Measurements from ENCODE around the gene TCHHL1. TPM values are rescaled to one million over a fixed set of nuclear protein-coding genes. Genes with fewer than 3 reads are reported as not detected.

TCHHL1 gene
- total and polyA plus RNA-seq, 2 of the 13 experiments (the other 11 are each of a cell fraction or from before 2014, with no cell fraction given), result not detected

GRCh38 chr1:152110860-152111514 is 22.1 kb upstream of the TCHHL1 start:
- POLR2A ChIA-PET, result no interaction called here
- Histone ChIP-seq H4K20me1 (ENCODE audit: insufficient read depth, low read length) (no peaks in the 10 kb centered on the region), H3K9ac (ENCODE audit: insufficient read depth, low read depth, low read length) (no peak overlapping the region), H3K4me2 (ENCODE audit: low read depth, low read length) (peak overlapping the region; percentile 47; the same call in 1 of the 2 replicates), H3K27ac (ENCODE audit: extremely low read length, insufficient read depth, low read length) (no peak overlapping the region), H3K9me3 (ENCODE audit: low read length) (no peaks in the 10 kb centered on the region), H3K79me2 (ENCODE audit: insufficient read depth, low read length) (no peaks in the 10 kb centered on the region), H2AFZ (ENCODE audit: low read length) (no peak overlapping the region), H3K4me3 (replicated peaks in 1 of 3; ENCODE audit: insufficient read depth in 1 of 3, low read depth in 2 of 3, low read length in 3 of 3) (peak overlapping the region in 1 of 3 experiments; percentile 28; a peak in 1 of 6 replicates), H3K27me3 (ENCODE audit: control insufficient read depth in 1 of 2, insufficient read depth in 2 of 2, low read length in 2 of 2) (peaks cover 5 to 55% of the 10 kb centered on the region in 2 experiments; a peak in 3 of 5 replicates), H3K4me1 (ENCODE audit: insufficient read depth, low read length) (no peaks in the 10 kb centered on the region), H3K36me3 (replicated peaks in 1 of 2; ENCODE audit: control insufficient read depth in 1 of 2, insufficient read depth in 2 of 2, low read length in 2 of 2) (no peaks in the 10 kb centered on the region)
- in situ Hi-C loops (cut with HindIII; ENCODE audit: extremely low pct_ligation_motif_present, low pct_unique_long_range_greater_than_20kb) (no loop called here), intact Hi-C loops (cut with micrococcal nuclease; ENCODE audit: unreplicated experiment) (no loop called here)
- CTCF ChIA-PET (ENCODE audit: low intra/inter-chr PET ratio, low total read pairs), result no interaction called here
- TF ChIP-seq HNRNPLL (IDR thresholded peaks at IDR 0.05; ENCODE audit: low read depth, low read length, poor library complexity, severe bottlenecking) (peak; percentile 29), ZNF800 (CRISPR knock-in tag; IDR thresholded peaks at IDR 0.05) (peak; percentile 85), ESRRA (CRISPR knock-in tag; IDR thresholded peaks at IDR 0.05; ENCODE audit: low read depth) (no peak)
- no TSS peak for BruUV-seq (replicated peaks)
- FAIRE-seq (no peak), DNase-seq (ENCODE audit: low spot score) (no peak), ATAC-seq (peak; percentile 66)
- 9% methylated on average over 60 of the region's 60 CpGs for WGBS (ENCODE audit: low lambda C conversion rate)

- H3K36me3 ChIP-seq (replicated peaks in 1 of 2; ENCODE audit: control insufficient read depth in 1 of 2, insufficient read depth in 2 of 2, low read length in 2 of 2), result no peaks in the 10 kb centered on the region
- no TSS peak for BruUV-seq (replicated peaks)
- ChIA-PET POLR2A (no interaction called here), CTCF (ENCODE audit: low intra/inter-chr PET ratio, low total read pairs) (no interaction called here)
- no peak for DNase-seq (ENCODE audit: low spot score)
- no peak overlapping the region for H3K9ac ChIP-seq (ENCODE audit: insufficient read depth, low read depth, low read length)
- H3K27me3 ChIP-seq (ENCODE audit: control insufficient read depth in 1 of 2, insufficient read depth in 2 of 2, low read length in 2 of 2), result peaks cover 5 to 55% of the 10 kb centered on the region in 2 experiments; a peak in 3 of 5 replicates
- FAIRE-seq, result no peak
- in situ Hi-C loops (cut with HindIII; ENCODE audit: extremely low pct_ligation_motif_present, low pct_unique_long_range_greater_than_20kb), result no loop called here
- 22% methylated on average over 31 of the region's 31 CpGs for WGBS (ENCODE audit: low lambda C conversion rate)
- H3K9me3 ChIP-seq (ENCODE audit: low read length), result no peaks in the 10 kb centered on the region
- peak overlapping the region in 1 of 3 experiments; percentile 28; a peak in 1 of 6 replicates for H3K4me3 ChIP-seq (replicated peaks in 1 of 3; ENCODE audit: insufficient read depth in 1 of 3, low read depth in 2 of 3, low read length in 3 of 3)
- no peak for ATAC-seq
- TF ChIP-seq ZNF367 (CRISPR knock-in tag; IDR thresholded peaks at IDR 0.05; ENCODE audit: borderline replicate concordance) (no peak), ZNF263 (CRISPR knock-in tag; IDR thresholded peaks at IDR 0.05) (peak; percentile 30; the same call in 1 of the 2 replicates)
- H2AFZ ChIP-seq (ENCODE audit: low read length), result no peak overlapping the region
- H3K27ac ChIP-seq (ENCODE audit: extremely low read length, insufficient read depth, low read length), result no peak overlapping the region
- intact Hi-C loops (cut with micrococcal nuclease; ENCODE audit: unreplicated experiment), result no loop called here
- no peaks in the 10 kb centered on the region for H4K20me1 ChIP-seq (ENCODE audit: insufficient read depth, low read length)
- peak overlapping the region; percentile 47; the same call in 1 of the 2 replicates for H3K4me2 ChIP-seq (ENCODE audit: low read depth, low read length)
- no peaks in the 10 kb centered on the region for H3K79me2 ChIP-seq (ENCODE audit: insufficient read depth, low read length)
- H3K4me1 ChIP-seq (ENCODE audit: insufficient read depth, low read length), result no peaks in the 10 kb centered on the region
Measured at GRCh38 chr1:152110365-152110859, 21.5 kb upstream of the TCHHL1 start.

Measured in HepG2 (cell line).